OCI-LY3 (cell line): ENCODE results near the gene BEST1.

Experiments used
- H2AFZ ChIP-seq: fragments of 200-600, 300-600 bp; shearing (Covaris generic); 2 replicates; pipeline ENCODE4 v1.6.0; 2014; ENCODE audit warnings: antibody characterized with exemption, low read depth, low read length
- H3K27ac ChIP-seq: fragments of 200-600, 300-600 bp; sonication (generic); 2 replicates; pipeline ENCODE4 v1.5.1; 2014; ENCODE audit warnings: mild to moderate bottlenecking, low read length, moderate library complexity, mixed read lengths
- H3K27me3 ChIP-seq: fragments of 200-600, 300-600 bp; sonication (generic); 2 replicates; pipeline ENCODE4 v1.6.1; 2014; ENCODE audit warnings: low read depth, low read length, mixed read lengths
- H3K36me3 ChIP-seq: fragments of 200-600, 300-600 bp; sonication (generic); replicated peaks from 2 replicates; pipeline ENCODE3; 2014; ENCODE audit warnings: low read depth, low read length, mixed read lengths
- H3K4me1 ChIP-seq: fragments of 300-600, 200-600 bp; sonication (generic); 2 replicates; pipeline ENCODE4 v1.6.1; 2014; ENCODE audit warnings: low read length, mixed read lengths
- H3K4me2 ChIP-seq: fragments of 200-600, 300-600 bp; sonication (generic); 2 replicates; pipeline ENCODE4 v1.6.1; 2014; ENCODE audit warnings: low read length, mixed read lengths
- H3K4me3 ChIP-seq: fragments of 300-600, 200-600 bp; sonication (generic); 2 replicates; pipeline ENCODE4 v1.5.1; 2014; ENCODE audit warnings: antibody characterized with exemption, mild to moderate bottlenecking, low read length, moderate library complexity
- H3K79me2 ChIP-seq: fragments of 300-600, 200-600 bp; shearing (Covaris generic); 2 replicates; pipeline ENCODE4 v1.6.1; 2014; ENCODE audit warnings: mild to moderate bottlenecking, low read length, mixed read lengths
- H3K9ac ChIP-seq: fragments of 300-600, 200-600 bp; shearing (Covaris generic); 2 replicates; pipeline ENCODE4 v1.6.0; 2014; ENCODE audit warnings: mild to moderate bottlenecking, low read length, moderate library complexity
- H3K9me3 ChIP-seq: fragments of 200-600, 300-600 bp; shearing (Covaris generic); 2 replicates; pipeline ENCODE4 v1.6.1; 2014; ENCODE audit warnings: low read length, mixed read lengths; ENCODE audit not compliant: insufficient read depth
- H4K20me1 ChIP-seq: fragments of 200-600, 300-600 bp; sonication (generic); 2 replicates; pipeline ENCODE4 v1.6.1; 2016; ENCODE audit warnings: low read length, mixed read lengths; ENCODE audit not compliant: insufficient read depth
- EZH2phosphoT487 ChIP-seq: fragments of 200-600 bp; shearing (Covaris generic); IDR thresholded peaks from 2 replicates; pipeline ENCODE4 v1.6.1; 2018; ENCODE audit warnings: antibody characterized with exemption, mixed run types, low read depth
- TF ChIP-seq, protein P1 (sequence below): fragments of 200-600, 300-600 bp; sonication (generic); IDR thresholded peaks from 2 replicates; pipeline ENCODE4 v1.5.1; 2014; ENCODE audit warnings: antibody characterized with exemption, low read length, low read depth

Gene BEST1

DNA sequence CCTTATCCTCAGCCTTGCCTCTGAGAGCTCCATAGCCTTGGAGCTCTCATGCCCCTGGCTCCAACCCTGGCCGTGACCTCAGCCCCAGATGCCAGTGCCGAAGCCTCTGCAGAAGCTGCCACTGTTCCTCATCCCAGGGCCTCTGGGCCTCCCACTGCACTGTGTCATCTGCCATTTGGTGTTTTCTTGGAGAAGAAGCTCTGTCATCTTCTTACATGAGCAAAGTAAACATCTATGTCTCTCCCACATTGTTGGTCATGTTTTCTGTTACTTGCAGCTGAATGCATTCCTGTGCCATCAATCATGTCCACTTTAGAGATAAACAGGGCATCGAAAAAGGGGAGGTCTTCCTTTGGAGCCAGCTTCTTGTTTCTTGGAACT, 62.3 kb downstream of the BEST1 start:
- no peak overlapping the region for H3K9ac ChIP-seq
- no peak overlapping the region for H3K27ac ChIP-seq
- no peaks in the 10 kb centered on the region for H4K20me1 ChIP-seq
- TF ChIP-seq, protein P1, sequence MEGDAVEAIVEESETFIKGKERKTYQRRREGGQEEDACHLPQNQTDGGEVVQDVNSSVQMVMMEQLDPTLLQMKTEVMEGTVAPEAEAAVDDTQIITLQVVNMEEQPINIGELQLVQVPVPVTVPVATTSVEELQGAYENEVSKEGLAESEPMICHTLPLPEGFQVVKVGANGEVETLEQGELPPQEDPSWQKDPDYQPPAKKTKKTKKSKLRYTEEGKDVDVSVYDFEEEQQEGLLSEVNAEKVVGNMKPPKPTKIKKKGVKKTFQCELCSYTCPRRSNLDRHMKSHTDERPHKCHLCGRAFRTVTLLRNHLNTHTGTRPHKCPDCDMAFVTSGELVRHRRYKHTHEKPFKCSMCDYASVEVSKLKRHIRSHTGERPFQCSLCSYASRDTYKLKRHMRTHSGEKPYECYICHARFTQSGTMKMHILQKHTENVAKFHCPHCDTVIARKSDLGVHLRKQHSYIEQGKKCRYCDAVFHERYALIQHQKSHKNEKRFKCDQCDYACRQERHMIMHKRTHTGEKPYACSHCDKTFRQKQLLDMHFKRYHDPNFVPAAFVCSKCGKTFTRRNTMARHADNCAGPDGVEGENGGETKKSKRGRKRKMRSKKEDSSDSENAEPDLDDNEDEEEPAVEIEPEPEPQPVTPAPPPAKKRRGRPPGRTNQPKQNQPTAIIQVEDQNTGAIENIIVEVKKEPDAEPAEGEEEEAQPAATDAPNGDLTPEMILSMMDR, result no peak
- no peak for TF ChIP-seq EZH2phosphoT487
- H3K4me3 ChIP-seq, result no peak overlapping the region
- H3K27me3 ChIP-seq, result peaks cover 7% of the 10 kb centered on the region; the same call in 1 of the 2 replicates
- H3K9me3 ChIP-seq, result no peaks in the 10 kb centered on the region; the same call in 1 of the 2 replicates
- no peaks in the 10 kb centered on the region for H3K36me3 ChIP-seq
- H3K79me2 ChIP-seq, result no peaks in the 10 kb centered on the region
- H3K4me2 ChIP-seq, result no peak overlapping the region
- no peak overlapping the region for H2AFZ ChIP-seq
- peaks cover 5% of the 10 kb centered on the region for H3K4me1 ChIP-seq

DNA sequence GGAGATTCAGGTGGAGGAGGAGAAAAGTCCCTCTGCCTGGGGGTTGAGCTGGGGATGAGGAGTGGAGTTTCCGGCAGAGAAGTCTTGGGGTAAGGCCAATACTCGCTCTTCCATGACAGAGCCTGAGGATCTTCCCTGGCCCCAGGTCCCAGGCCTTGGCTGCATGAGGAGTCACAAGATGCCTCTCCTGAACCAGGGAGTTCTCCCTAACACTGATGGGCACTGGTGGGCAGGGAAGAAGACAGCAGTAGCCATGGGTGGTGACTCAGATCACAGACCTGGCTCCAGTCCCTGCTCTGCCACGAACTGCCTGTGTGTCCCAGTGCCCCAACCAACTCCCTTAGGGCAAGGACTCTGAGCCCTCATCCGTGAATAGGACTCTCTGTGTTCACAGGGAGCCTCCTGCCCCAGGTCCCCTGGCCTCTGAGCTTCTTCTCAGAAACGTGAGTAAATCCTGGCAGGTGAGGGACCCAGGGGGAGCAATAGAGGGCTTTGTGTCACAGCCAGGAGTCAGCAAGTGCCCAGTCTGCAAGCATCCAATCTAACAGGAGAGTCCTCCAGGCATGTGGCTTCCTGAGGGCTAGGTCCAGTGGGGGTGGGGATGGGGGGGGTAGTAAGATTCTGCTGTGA, 62.8 kb downstream of the BEST1 start:
- Histone ChIP-seq H3K4me1 (peaks cover 5% of the 10 kb centered on the region), H3K4me2 (no peak overlapping the region), H3K27me3 (peaks cover 7% of the 10 kb centered on the region; the same call in 1 of the 2 replicates), H3K27ac (no peak overlapping the region), H3K36me3 (no peaks in the 10 kb centered on the region), H3K79me2 (no peaks in the 10 kb centered on the region), H4K20me1 (no peaks in the 10 kb centered on the region), H3K9me3 (no peaks in the 10 kb centered on the region), H2AFZ (no peak overlapping the region), H3K9ac (no peak overlapping the region), H3K4me3 (no peak overlapping the region)
- TF ChIP-seq EZH2phosphoT487, result no peak
- TF ChIP-seq, protein P1, result no peak
